Muscle of leg (tissue), 11 donors: Measurements from ENCODE around the gene SHISA9. TPM values are rescaled to one million over a fixed set of nuclear protein-coding genes. Genes with fewer than 3 reads are reported as not detected.

Experiments
- DNase-seq: peaks from one replicate; pipeline ENCODE4 v3.0.0; 2013
- H3K27ac ChIP-seq: one replicate; pipeline ENCODE4 v1.5.1; 2013; ENCODE audit warnings: mild to moderate bottlenecking, low read length, control low read depth
- H3K27me3 ChIP-seq: one replicate; pipeline ENCODE4 v1.6.1; 2013; ENCODE audit warnings: low read length; ENCODE audit not compliant: control insufficient read depth, insufficient read depth
- H3K36me3 ChIP-seq: one replicate; pipeline ENCODE4 v1.6.1; 2013; ENCODE audit warnings: low read length; ENCODE audit not compliant: control insufficient read depth, insufficient read depth
- H3K4me1 ChIP-seq: one replicate; pipeline ENCODE4 v1.6.1; 2013; ENCODE audit warnings: low read length; ENCODE audit not compliant: control insufficient read depth, insufficient read depth
- H3K4me3 ChIP-seq: one replicate; pipeline ENCODE4 v1.5.1; 2013; ENCODE audit warnings: low read length, control low read depth
- H3K9me3 ChIP-seq: replicated peaks from 2 replicates; pipeline ENCODE4 v1.6.1; 2013; ENCODE audit warnings: low read depth, low read length; ENCODE audit not compliant: control insufficient read depth
- WGBS: methylation state at CpG from one replicate; pipeline ENCODE4 v1.1.5; 2013; ENCODE audit warnings: missing lambda C conversion rate; ENCODE audit not compliant: insufficient coverage; 5-methylcytosine and 5-hydroxymethylcytosine counted together
- polyA plus RNA-seq, 8 donors: library from polyadenylated mRNA; unstranded; fragments of 120-200 nt; gene quantifications; one replicate each; pipeline versions ENCODE4 v1.2.1 to v1.2.3, GENCODE V29; 2013; ENCODE audit warnings: inconsistent platforms in 1 of 8, low replicate concordance in 1 of 8; ENCODE audit not compliant: insufficient read length in 8 of 8, insufficient read depth in 1 of 8
- total RNA-seq: library from RNA; stranded (reverse); fragments of 120-200 nt; gene quantifications from one replicate; pipeline ENCODE4 v1.2.4, GENCODE V29; 2013

Gene SHISA9
- total and polyA plus RNA-seq, 9 donors = 0.04 to 0.31 (median 0.14) TPM

DNA sequence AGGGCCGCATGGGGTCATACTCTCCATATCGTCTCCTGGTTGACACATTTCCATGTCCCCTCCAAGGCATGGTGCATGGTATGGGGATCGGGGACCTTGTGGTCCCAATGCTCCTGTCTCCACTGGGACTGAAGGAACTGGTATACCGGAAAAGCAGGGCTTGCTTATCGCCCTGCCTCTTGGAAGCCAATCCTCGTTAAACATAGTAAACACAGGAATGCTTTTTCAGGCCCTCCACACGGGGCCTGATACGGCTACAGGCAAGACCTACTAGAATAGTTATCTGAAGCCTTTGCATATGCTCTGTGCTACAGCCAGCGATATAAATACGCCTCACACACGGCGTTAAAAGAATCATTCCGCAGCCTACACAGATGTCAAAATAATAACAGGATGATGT is 159.5 kb downstream of the SHISA9 start:
- H3K9me3 ChIP-seq = no peaks in the 10 kb centered on the region
- no peaks in the 10 kb centered on the region for H3K27me3 ChIP-seq
- DNase-seq = no peak
- H3K27ac ChIP-seq = no peak overlapping the region
- H3K4me3 ChIP-seq = no peak overlapping the region
- no peaks in the 10 kb centered on the region for H3K36me3 ChIP-seq
- 64% methylated on average over 8 of the region's 13 CpGs for WGBS
- H3K4me1 ChIP-seq = no peaks in the 10 kb centered on the region

DNA sequence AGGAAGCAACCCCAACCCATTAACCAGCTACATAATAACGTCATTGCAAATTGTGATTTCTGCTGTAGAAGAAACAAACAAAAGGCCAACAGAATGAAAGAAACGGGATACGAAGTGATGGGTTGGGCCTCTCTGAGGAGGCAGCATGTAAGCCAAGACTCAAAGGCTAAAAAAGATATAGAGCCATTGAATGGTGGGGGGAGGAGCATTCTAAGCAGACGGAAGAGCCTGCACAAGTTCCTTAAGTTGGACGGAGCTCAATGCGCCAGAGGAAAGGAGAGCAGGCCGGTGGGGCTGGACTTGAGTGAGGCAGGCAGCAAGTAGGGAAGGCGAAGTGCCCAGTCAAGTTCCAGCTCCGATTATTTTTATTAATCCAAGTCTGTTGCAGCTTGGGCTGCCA is 160.3 kb downstream of the SHISA9 start:
- 39% methylated on average over 6 of the region's 9 CpGs for WGBS
- no peak overlapping the region for H3K4me3 ChIP-seq
- no peaks in the 10 kb centered on the region for H3K4me1 ChIP-seq
- no peak for DNase-seq
- no peaks in the 10 kb centered on the region for H3K36me3 ChIP-seq
- H3K27ac ChIP-seq = no peak overlapping the region
- no peaks in the 10 kb centered on the region for H3K27me3 ChIP-seq
- H3K9me3 ChIP-seq = no peaks in the 10 kb centered on the region

- no peaks in the 10 kb centered on the region for H3K4me1 ChIP-seq
- H3K4me3 ChIP-seq = no peak overlapping the region
- H3K27ac ChIP-seq = no peak overlapping the region
- no peaks in the 10 kb centered on the region for H3K9me3 ChIP-seq
- WGBS = 82% methylated on average over 2 of the region's 2 CpGs
- H3K36me3 ChIP-seq = no peaks in the 10 kb centered on the region
- no peak for DNase-seq
- no peaks in the 10 kb centered on the region for H3K27me3 ChIP-seq
Observed at GRCh38 chr16:13062219-13062618, 160.8 kb downstream of the SHISA9 start.

- 87% methylated on average over 6 of the region's 10 CpGs for WGBS
- Histone ChIP-seq H3K4me3 (no peak overlapping the region), H3K4me1 (no peaks in the 10 kb centered on the region), H3K9me3 (no peaks in the 10 kb centered on the region), H3K27me3 (no peaks in the 10 kb centered on the region), H3K27ac (no peak overlapping the region), H3K36me3 (no peaks in the 10 kb centered on the region)
- DNase-seq = no peak
Observed at GRCh38 chr16:13063457-13063856, 162.1 kb downstream of the SHISA9 start.

GRCh38 chr16:13064821-13065220 is 163.4 kb downstream of the SHISA9 start:
- no peaks in the 10 kb centered on the region for H3K4me1 ChIP-seq
- no peak overlapping the region for H3K27ac ChIP-seq
- H3K4me3 ChIP-seq = no peak overlapping the region
- no peaks in the 10 kb centered on the region for H3K9me3 ChIP-seq
- no peaks in the 10 kb centered on the region for H3K27me3 ChIP-seq
- no peak for DNase-seq
- 8% methylated on average over 1 of the region's 1 CpG for WGBS
- no peaks in the 10 kb centered on the region for H3K36me3 ChIP-seq

DNA sequence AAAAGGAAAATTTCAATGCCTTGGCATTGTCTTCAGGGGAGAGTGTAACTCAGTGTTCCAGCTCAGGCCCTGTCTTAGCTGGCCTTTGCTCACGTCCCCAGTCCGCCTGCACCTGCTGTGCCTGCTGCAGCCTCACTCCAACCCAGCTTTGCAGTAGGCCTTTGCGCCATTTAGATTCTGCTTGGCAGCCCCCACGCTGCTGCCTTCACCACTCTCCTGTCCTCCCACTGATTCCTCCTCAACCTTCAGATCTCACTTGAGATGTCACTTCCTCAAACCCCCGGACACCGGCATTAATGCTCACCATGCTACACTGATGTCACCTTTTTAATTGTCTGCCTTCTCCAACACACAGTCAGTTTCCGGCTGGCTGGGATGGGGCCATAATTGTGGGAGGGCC is 166.2 kb downstream of the SHISA9 start:
- H3K36me3 ChIP-seq = no peaks in the 10 kb centered on the region
- peaks cover 3% of the 10 kb centered on the region for H3K27me3 ChIP-seq
- no peak for DNase-seq
- no peak overlapping the region for H3K4me3 ChIP-seq
- no peaks in the 10 kb centered on the region for H3K4me1 ChIP-seq
- H3K9me3 ChIP-seq = no peaks in the 10 kb centered on the region
- WGBS = 85% methylated on average over 7 of the region's 7 CpGs
- H3K27ac ChIP-seq = no peak overlapping the region

DNA sequence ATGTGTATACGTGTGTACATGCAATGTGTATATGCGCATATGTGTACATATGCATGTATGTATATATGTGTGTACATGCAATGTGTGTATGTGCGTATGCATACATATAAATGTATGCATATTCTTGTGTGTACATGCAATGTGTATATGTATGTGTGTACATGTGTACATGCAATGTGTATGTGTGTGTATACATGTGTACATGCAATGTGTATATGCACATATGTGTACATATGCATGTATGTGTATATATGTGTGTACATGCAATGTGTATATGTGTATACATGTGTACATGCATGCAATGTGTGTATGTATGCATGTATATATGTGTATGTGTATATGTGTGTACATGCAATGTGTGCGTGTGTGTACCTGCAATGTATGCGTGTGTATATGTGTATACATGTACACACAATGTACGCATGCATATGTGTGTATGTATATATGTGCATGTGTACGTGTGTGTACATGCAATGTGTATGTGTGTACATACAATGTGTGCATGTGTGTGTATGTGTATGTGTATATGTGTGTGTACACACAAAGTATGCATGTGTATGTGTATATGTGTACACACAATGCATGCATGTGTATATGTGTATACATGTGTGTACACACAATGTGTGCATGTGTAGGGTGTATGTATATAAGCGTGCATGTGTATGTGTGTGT is 167.7 kb downstream of the SHISA9 start:
- Histone ChIP-seq H3K27ac (no peak overlapping the region), H3K36me3 (no peaks in the 10 kb centered on the region), H3K27me3 (peaks cover 3% of the 10 kb centered on the region), H3K4me1 (no peaks in the 10 kb centered on the region), H3K4me3 (no peak overlapping the region), H3K9me3 (no peaks in the 10 kb centered on the region)
- 98% methylated on average over 6 of the region's 8 CpGs for WGBS
- DNase-seq = no peak

GRCh38 chr16:13070268-13070667 is 168.9 kb downstream of the SHISA9 start:
- 9% methylated on average over 6 of the region's 9 CpGs for WGBS
- no peak for DNase-seq
- no peaks in the 10 kb centered on the region for H3K4me1 ChIP-seq
- H3K36me3 ChIP-seq = no peaks in the 10 kb centered on the region
- peaks cover 3% of the 10 kb centered on the region for H3K27me3 ChIP-seq
- H3K4me3 ChIP-seq = no peak overlapping the region
- H3K9me3 ChIP-seq = no peaks in the 10 kb centered on the region
- no peak overlapping the region for H3K27ac ChIP-seq

DNA sequence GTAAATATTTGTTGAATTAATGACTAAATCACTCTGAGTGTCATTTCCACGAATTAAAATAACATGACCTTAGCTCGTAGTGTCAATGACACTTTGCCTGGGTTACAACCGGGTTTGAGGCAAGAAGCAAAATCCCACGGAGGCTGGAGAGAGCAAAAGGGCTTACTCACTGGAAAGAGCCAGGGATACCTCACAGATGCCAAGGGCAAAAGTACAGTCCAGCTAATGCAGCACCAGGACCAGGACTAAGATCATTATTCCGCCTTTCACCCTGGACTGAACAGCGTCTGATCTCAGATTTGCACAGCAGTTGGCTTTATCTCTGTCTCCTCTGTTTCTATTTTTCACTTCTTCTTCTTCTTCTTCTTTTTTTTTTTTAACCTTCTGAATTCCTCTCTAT is 175.5 kb downstream of the SHISA9 start:
- WGBS = 80% methylated on average over 6 of the region's 6 CpGs
- no peaks in the 10 kb centered on the region for H3K36me3 ChIP-seq
- no peaks in the 10 kb centered on the region for H3K4me1 ChIP-seq
- H3K9me3 ChIP-seq = no peaks in the 10 kb centered on the region
- DNase-seq = no peak
- H3K27ac ChIP-seq = no peak overlapping the region
- H3K4me3 ChIP-seq = no peak overlapping the region
- H3K27me3 ChIP-seq = no peaks in the 10 kb centered on the region

- DNase-seq = no peak
- H3K27ac ChIP-seq = no peak overlapping the region
- no peaks in the 10 kb centered on the region for H3K4me1 ChIP-seq
- H3K4me3 ChIP-seq = no peak overlapping the region
- no peaks in the 10 kb centered on the region for H3K36me3 ChIP-seq
- H3K9me3 ChIP-seq = no peaks in the 10 kb centered on the region
- no CpG with 5 or more reads among the region's 1 CpG for WGBS
- no peaks in the 10 kb centered on the region for H3K27me3 ChIP-seq
Observed at GRCh38 chr16:13077816-13078215, 176.4 kb downstream of the SHISA9 start.

- no CpG with 5 or more reads among the region's 3 CpGs for WGBS
- Histone ChIP-seq H3K27me3 (no peaks in the 10 kb centered on the region), H3K4me1 (no peaks in the 10 kb centered on the region), H3K9me3 (no peaks in the 10 kb centered on the region), H3K27ac (no peak overlapping the region), H3K36me3 (no peaks in the 10 kb centered on the region), H3K4me3 (no peak overlapping the region)
- no peak for DNase-seq
Observed at GRCh38 chr16:13080531-13080930, 179.1 kb downstream of the SHISA9 start.
